H7 (cell line): ENCODE data around the gene GK. TPM values are rescaled to one million over a fixed set of nuclear protein-coding genes. Genes with fewer than 3 reads are reported as not detected.
"Not testable (repeated sequence)": the region's sequence is repeated elsewhere in the genome, so short reads cannot be mapped to it uniquely, and the experiment has no call there.

Experiments used
- DNase-seq: peaks from one replicate; pipeline ENCODE4 v3.0.0; 2012
- H3K27me3 ChIP-seq: 2 replicates; pipeline ENCODE4 v1.6.0; 2011; ENCODE audit warnings: mild to moderate bottlenecking, low read length; ENCODE audit not compliant: control insufficient read depth, insufficient read depth
- H3K36me3 ChIP-seq: replicated peaks from 2 replicates; pipeline ENCODE4 v1.5.1; 2011; ENCODE audit warnings: low read length; ENCODE audit not compliant: control insufficient read depth, insufficient read depth
- H3K4me3 ChIP-seq: 2 replicates; pipeline ENCODE4 v1.5.1; 2011; ENCODE audit warnings: low read depth, mild to moderate bottlenecking, control low read depth, low read length, moderate library complexity; ENCODE audit not compliant: insufficient read depth
- total RNA-seq: library from RNA; depleted of rRNA; stranded (reverse); fragments of >200 nt; shearing (Covaris generic); gene quantifications from 2 replicates; pipeline ENCODE4 v1.2.3, GENCODE V29; 2014

GK gene
- total RNA-seq, 1 experiment from 2014 or later = 6.8 TPM

DNA sequence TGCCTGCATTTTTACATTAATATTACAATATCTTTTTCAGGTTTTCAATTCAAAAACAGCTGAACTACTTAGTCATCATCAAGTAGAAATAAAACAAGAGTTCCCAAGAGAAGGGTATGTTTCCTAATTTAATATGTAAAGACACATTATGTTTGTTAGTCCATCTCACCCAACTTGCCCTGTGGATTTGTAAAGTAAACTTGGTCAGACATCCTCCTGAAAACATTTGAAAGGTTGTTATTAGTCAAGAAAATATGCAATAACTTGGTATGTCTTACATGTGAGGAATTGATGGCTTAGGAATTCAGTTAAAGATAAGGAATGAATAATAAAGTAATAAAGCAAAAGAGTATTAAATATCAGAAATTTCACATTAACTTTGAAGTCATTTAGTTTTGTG, 12.2 kb downstream of the GK start:
- DNase-seq = no peak
- H3K4me3 ChIP-seq = no peak overlapping the region
- H3K36me3 ChIP-seq = no peaks in the 10 kb centered on the region
- no peaks in the 10 kb centered on the region for H3K27me3 ChIP-seq

DNA sequence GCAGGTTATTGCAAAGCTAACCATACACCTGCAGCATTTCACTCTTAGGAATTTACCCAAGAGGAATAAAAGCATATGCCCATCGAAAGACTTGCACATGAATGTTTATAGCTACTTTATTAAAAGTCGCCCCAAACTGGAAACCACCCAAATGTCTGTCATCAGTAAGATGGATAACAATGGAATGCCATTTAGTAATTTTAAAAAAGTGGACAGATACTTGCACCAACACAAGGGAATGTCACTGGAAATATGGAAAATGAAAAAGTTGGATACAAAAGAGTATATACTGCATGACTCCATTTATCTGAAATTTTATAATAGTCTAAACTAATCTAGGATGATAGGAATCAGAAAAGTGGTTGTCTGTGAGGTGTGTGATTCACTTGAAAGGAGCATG, 12.9 kb downstream of the GK start:
- Histone ChIP-seq H3K4me3 (no peak overlapping the region), H3K36me3 (no peaks in the 10 kb centered on the region), H3K27me3 (no peaks in the 10 kb centered on the region)
- no peak for DNase-seq

DNA sequence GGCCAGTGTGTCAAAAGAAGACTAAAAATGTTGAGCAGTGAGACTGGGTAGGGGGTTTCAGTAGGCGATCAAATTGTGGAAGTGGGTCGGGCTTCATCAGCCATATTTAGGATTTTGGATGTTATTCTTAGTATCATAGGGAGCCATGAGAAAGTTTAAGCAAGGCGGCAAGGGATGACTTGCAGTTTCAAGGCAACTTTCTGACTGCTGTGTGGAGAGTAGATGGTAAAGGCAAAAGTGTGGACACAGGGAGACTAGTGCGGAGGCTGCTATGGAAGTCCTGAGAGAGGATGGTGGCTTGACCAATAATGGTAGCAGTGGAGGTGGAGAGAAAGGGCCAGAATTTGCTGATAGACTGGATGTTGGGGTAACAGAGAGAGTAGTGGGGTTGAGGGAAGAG, 15.4 kb downstream of the GK start:
- Histone ChIP-seq H3K4me3 (no peak overlapping the region), H3K36me3 (no peaks in the 10 kb centered on the region), H3K27me3 (no peaks in the 10 kb centered on the region)
- DNase-seq = no peak

DNA sequence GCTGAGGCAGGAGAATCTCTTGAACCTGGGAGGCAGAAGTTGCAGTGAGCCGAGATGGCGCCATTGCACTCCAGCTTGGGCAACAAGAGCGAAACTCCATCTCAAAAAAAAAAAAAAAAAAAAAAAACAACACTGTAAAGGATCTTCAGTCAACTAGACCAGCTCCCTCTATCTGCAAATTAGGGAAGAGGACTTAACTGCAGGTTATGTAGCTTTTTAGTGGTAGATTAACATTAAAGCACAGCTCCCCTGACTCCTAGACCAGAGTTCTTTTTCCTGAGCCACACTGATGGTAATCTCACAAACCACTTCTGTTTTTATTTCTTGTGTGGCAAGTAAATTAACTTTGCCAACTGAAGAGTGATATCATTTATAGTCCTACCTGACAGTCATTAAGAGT, 18.0 kb downstream of the GK start:
- H3K27me3 ChIP-seq, H3K4me3 ChIP-seq, H3K36me3 ChIP-seq: not testable (repeated sequence)
- DNase-seq = peak; percentile 39

DNA sequence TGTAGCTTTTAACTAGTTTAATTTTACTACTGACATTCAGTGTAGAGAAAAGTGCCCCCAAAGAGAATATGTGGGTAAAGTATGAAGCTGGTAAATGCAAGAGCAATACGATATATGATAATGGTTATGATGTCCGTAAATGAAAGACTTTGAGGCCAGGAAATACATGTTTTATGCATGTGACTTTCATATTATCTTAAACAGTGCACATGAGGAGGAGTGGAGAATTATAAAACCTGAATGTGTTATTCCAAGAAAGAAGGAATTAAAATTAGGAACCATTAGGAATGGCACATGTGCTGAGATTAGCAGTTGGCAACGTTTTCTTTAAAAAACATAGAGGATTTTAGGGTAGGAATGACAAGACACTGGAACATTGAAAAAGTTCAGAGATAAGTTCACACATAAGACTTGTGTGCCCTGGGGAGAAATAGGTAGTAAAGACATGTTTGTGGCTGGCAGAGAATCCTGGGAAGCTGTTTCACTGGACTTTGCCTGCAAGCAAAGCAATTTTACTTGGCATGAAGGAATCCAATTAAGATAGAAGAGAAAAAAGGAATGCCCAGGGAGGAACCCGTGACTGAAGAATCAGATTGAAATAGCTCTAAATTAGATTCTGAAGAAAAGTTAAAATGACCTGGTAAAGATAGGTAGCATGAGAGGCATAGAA, 20.0 kb downstream of the GK start:
- no peak for DNase-seq
- Histone ChIP-seq H3K27me3 (no peaks in the 10 kb centered on the region), H3K36me3 (no peaks in the 10 kb centered on the region), H3K4me3 (no peak overlapping the region)

DNA sequence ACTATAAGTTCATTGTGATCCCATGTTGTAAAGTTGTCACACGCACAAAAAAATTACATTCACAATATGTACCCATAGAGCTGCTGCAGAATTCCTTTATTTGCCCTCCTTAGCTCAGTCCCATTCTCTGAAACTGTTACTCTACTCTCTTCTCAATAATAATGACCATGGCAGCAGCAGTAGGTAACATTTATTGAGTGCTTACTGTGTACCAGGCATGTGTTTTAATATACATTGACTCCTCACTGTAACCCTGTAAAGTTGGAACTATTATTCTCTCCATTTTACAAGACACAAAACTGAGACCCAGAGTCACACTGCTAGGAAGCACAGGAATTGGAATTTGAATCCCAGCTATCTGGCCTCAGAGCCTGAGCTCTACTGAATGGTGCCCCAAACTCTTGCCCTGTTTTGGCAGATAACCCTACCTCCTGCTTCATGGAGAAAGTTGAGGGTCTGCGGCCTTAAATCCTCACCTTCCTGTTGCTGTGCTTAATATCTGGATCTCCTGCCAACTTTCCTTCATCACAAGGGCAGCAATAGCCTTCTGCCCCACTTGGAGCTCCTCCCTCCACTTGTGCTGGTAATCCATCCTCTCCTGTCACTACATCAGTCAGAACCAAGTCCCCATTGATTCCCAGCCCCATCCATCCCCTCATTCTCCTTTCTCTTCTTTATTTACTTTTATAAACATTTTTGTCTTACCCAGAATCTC, 20.8 kb downstream of the GK start:
- Histone ChIP-seq H3K36me3 (no peaks in the 10 kb centered on the region), H3K27me3 (no peaks in the 10 kb centered on the region), H3K4me3 (no peak overlapping the region)
- no peak for DNase-seq

DNA sequence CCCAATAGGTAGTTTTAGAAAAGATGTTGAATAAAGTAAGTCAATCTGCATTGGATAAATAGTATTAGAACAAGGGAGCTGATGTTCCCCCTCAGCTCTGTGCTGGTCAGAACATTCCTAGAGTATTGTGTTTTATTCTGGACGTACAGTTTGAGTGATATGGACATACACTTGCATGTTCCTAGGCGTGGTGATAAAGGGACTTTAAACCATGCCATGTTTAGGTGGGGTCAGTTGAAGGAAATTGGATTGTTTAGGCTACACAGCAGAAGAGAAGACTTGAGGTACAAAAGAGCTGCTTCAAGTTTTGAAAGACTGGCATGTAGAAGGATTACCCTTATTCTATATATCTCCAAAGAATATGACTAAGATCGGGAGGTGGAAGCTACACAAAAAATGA, 21.6 kb downstream of the GK start:
- H3K36me3 ChIP-seq = no peaks in the 10 kb centered on the region
- no peak overlapping the region for H3K4me3 ChIP-seq
- no peak for DNase-seq
- no peaks in the 10 kb centered on the region for H3K27me3 ChIP-seq

DNA sequence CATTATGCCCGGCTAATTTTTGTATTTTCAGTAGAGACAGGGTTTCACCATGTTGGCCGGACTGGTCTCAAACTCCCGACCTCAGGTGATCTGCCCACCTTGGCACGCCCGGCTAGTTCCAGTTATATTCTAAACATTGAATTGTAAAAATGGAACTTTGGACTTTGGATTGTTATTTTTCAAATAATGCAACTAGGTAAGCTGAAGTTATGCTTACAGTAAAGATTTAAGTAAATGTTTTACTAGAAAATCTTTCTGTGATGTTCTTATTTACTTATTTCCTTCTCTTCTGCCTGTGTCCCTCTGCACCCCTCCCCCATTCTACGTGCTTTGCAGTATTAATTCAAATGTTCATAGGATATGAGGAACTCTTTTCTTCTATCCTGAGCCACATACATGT, 26.1 kb downstream of the GK start:
- DNase-seq = no peak
- Histone ChIP-seq H3K36me3 (no peaks in the 10 kb centered on the region), H3K27me3 (no peaks in the 10 kb centered on the region), H3K4me3 (no peak overlapping the region)

DNA sequence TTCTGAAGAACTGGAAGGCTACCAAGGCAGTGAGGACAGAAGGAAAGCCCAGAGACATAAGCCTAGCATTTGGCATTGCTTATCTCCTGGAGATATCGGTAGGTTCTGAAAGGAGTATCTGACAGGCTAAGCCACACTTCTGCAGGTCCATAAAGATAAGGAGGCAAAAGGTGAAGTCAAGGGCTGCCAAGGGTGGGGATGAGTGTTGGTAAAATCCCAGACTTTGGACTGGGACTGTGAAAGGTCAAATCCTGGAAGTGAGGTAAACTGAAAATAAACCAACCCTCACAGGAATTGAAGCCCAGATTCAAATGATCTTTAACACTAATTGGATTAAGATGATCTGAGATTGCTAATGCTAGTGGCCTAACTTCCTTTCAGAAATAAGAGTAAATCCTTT, 27.4 kb downstream of the GK start:
- H3K27me3 ChIP-seq = no peaks in the 10 kb centered on the region
- H3K4me3 ChIP-seq = no peak overlapping the region
- DNase-seq = no peak
- H3K36me3 ChIP-seq = no peaks in the 10 kb centered on the region

DNA sequence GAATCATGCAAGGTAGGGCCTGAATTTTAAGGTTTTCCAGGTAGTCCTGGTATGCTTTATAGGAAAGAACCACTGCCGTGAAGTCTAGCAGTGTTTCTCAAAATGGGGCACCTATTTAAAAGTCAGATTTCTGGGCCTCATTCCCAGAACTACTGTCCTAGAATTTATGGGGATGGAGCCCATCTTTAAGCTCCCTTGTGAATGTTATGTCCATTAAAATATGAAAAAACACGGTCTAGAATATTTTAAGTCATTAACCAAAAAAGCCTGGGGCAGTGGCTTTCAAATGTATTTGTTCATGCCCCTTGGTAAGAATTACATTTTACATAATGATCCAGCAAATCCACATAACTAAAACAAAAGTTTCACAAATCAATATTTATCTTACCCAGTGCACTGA, 35.4 kb downstream of the GK start:
- no peak for DNase-seq
- Histone ChIP-seq H3K4me3 (no peak overlapping the region), H3K27me3 (no peaks in the 10 kb centered on the region), H3K36me3 (no peaks in the 10 kb centered on the region)

DNA sequence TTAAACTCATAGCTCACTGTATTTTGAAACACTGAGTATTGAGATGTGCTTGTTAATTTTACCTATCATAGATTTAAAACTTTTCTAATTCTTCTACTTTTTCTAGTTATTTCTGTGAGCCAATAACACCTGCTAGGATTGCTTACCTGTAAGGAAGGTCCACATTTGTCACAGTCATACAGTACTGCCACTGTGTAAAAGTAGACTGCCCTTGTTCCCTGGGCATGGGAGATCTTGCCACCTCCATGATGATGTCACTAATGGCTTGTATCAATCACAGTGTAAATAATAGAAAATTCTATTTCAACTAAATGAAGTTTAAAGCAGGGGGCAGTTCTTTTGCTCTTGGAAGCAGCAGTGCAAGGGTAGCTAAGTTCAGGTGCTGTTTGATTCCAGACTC, 35.9 kb downstream of the GK start:
- no peak for DNase-seq
- no peak overlapping the region for H3K4me3 ChIP-seq

DNA sequence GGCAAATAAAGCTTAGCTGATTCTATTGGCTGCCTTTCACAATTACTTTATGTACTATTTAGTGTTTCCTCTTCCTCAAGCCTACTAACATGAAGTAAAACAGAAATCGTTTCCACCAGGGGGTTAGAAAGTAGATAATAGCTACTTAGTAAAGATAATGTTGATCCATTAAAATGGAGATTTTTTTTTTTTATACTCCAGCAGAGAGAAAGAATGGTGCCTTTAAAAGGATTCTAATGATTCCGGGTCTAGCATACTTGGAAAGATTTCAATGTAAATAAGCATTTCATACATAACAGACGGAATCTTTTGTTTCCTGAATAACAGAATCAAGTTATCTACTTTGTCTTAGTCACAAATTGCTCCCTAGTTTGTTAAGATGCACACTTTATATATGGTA, 37.1 kb downstream of the GK start:
- no peak overlapping the region for H3K4me3 ChIP-seq
- no peaks in the 10 kb centered on the region; the same call in 1 of the 2 replicates for H3K36me3 ChIP-seq
- no peaks in the 10 kb centered on the region for H3K27me3 ChIP-seq
- no peak for DNase-seq

More for the DNA sequence above, 35.9 kb downstream of the GK start:
- no peaks in the 10 kb centered on the region for H3K36me3 ChIP-seq
- H3K27me3 ChIP-seq = no peaks in the 10 kb centered on the region

DNA sequence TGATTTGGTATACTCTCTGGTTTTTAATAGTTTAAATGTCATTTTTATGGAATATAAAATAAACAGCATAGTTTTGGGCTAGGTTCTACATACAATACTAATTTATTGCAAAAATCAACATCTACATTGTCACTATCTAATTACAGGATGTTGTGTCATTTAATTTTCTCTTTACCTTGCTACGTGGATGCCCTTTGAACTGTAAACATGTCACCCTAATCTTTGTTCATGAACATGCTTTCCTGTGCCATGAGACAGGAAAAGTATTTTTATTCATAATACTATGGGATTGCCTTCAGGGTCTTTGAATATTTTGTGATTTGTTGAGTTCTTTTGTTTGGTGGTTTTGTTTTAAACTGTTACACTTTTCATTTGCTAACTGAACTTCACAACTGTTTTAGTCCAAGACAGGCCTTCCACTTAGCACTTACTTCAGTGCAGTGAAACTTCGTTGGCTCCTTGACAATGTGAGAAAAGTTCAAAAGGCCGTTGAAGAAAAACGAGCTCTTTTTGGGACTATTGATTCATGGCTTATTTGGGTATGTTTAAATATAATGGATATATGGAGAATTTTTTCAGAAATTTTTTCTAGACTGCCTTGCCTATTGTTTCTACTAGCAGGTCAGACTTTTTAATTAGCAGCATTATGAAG, 40.9 kb downstream of the GK start:
- H3K36me3 ChIP-seq = no peaks in the 10 kb centered on the region; the same call in 1 of the 2 replicates
- no peak overlapping the region for H3K4me3 ChIP-seq
- DNase-seq = no peak
- H3K27me3 ChIP-seq = no peaks in the 10 kb centered on the region

DNA sequence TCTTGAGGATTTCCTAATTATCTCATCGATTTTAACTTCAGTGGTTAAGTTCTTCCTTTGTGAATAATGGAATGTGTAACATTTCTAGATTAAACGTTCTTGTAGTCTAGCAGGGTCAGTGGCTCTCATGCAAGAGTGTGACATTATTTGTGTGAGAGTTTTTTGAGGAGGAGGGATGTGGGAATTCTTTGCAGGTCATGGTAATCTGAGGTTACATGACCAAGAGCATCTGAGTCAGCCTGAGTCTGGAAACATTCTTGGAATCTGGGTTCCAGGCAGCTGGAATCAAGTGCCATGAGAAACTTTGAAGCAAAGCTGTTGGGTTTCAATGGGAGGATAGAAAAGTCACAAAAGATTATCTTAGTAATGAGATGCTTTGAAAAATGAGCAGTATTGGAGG, 49.5 kb downstream of the GK start:
- Histone ChIP-seq H3K27me3 (no peaks in the 10 kb centered on the region), H3K4me3 (no peak overlapping the region), H3K36me3 (no peaks in the 10 kb centered on the region)
- DNase-seq = no peak

DNA sequence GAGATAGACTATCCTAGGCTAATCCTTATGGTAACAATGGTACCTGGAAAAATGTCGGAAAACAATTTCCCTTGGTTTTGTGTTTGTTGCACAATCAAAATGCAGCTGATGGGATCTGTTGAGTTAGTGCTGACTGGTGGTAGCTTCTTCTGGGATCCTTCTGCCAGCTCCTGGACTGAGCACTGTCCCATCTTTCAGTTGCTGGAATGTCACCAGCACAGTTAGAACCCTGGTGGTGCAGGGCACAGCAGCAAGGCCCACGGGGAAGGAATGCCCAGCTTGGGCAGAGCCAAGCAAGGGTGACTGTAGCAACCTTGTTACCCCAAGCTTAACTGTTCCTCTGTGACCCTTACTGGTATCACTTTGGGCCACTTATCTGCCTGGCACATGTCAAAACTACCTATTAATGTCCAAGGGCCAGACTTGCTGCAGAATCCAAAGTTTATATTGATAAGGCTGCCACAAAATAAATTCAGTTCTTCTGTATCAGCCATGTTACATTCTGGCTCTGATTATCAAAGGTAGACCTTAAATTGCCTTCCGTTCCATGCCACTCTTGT, 53.1 kb downstream of the GK start:
- H3K4me3 ChIP-seq = no peak overlapping the region
- H3K27me3 ChIP-seq = no peaks in the 10 kb centered on the region
- no peak for DNase-seq
- H3K36me3 ChIP-seq = no peaks in the 10 kb centered on the region
